Thyroid gland (tissue), 4 donors: ENCODE results near the gene RAD52. TPM values are rescaled to one million over a fixed set of nuclear protein-coding genes. Genes with fewer than 3 reads are reported as not detected.

ENCODE experiments used
- DNase-seq, 2 donors: peaks; one replicate each; pipeline ENCODE4 v3.0.0-alpha.2; 2019
- H3K27ac ChIP-seq, 3 donors: fragments of 200-600 bp; sonication (generic); 1 replicate in 2 of 3; 2 replicates in 1 of 3; pipeline ENCODE4 v1.5.1; 2016 to 2019; ENCODE audit warnings: mild to moderate bottlenecking in 1 of 3, moderate library complexity in 1 of 3
- H3K27me3 ChIP-seq: fragments of 200-600 bp; sonication (generic); one replicate; pipeline ENCODE4 v1.5.1; 2019
- H3K36me3 ChIP-seq, 2 donors: fragments of 200-600 bp; sonication (generic); one replicate each; pipeline ENCODE4 v1.5.1; 2016 to 2019
- H3K4me1 ChIP-seq, 2 donors: fragments of 200-600 bp; sonication (generic); one replicate each; pipeline ENCODE4 v1.5.1; 2017 to 2019
- H3K4me3 ChIP-seq, 3 donors: fragments of 200-600 bp; sonication (generic); replicated peaks in 1 of 3; 1 replicate in 2 of 3; 2 replicates in 1 of 3; pipeline ENCODE4 v1.5.1; 2016; ENCODE audit warnings: mild to moderate bottlenecking in 1 of 3
- H3K9me3 ChIP-seq: fragments of 200-600 bp; sonication (generic); one replicate; pipeline ENCODE4 v1.5.1; 2017
- CTCF ChIP-seq, 6 experiments: fragments of 200-600 bp in 3 of 6; fragments of 450-650 bp in 3 of 6; sonication (generic) in 3 of 6; IDR thresholded peaks; one replicate each; pipeline ENCODE4 v1.5.1; 2016 to 2019; ENCODE audit warnings: antibody characterized with exemption in 6 of 6, mild to moderate bottlenecking in 2 of 6, inconsistent platforms in 1 of 6, moderate library complexity in 1 of 6
- POLR2A ChIP-seq, 2 donors: fragments of 450-650 bp; IDR thresholded peaks; one replicate each; pipeline ENCODE4 v1.6.1; 2017; ENCODE audit warnings: antibody characterized with exemption in 2 of 2, mild to moderate bottlenecking in 2 of 2, moderate library complexity in 1 of 2
- WGBS, 2 donors: methylation state at CpG; one replicate each; pipeline ENCODE4 v1.1.5; 2017; 5-methylcytosine and 5-hydroxymethylcytosine counted together
- intact Hi-C: fragments of 100-400 bp; cut with DNase I; formaldehyde crosslinking; loops from one replicate; pipeline ENCODE4 v1.15.1; 2023
- total RNA-seq, 4 donors: library from RNA; depleted of rRNA; stranded (reverse); fragments of >200 nt; gene quantifications; one replicate each; pipeline ENCODE4 v1.2.3, GENCODE V29; 2016

The RAD52 gene
- total RNA-seq, 4 donors from 2014 or later, result 27.4 to 35.1 (median 31.0) TPM

- Histone ChIP-seq H3K9me3 (no peaks in the 10 kb centered on the region), H3K27ac (no peak overlapping the region), H3K4me1 (no peaks in the 10 kb centered on the region), H3K4me3 (no peak overlapping the region), H3K27me3 (no peaks in the 10 kb centered on the region), H3K36me3 (no peaks in the 10 kb centered on the region)
- WGBS, 2 donors, result 76 to 87% methylated on average over 7 of the region's 7 CpGs
- intact Hi-C loops, result loop anchor here (5.0 kb wide), 1 partner anchor 381 kb away; no protein-coding TSS in a partner anchor
- no peak for DNase-seq
- TF ChIP-seq POLR2A (IDR thresholded peaks at IDR 0.05), result no peak
- TF ChIP-seq CTCF (IDR thresholded peaks at IDR 0.05), result no peak
Measured at GRCh38 chr12:953776-954175, 4.3 kb upstream of the RAD52 start.

- Histone ChIP-seq H3K36me3 (no peaks in the 10 kb centered on the region), H3K27me3 (no peaks in the 10 kb centered on the region), H3K27ac (no peak overlapping the region), H3K4me3 (no peak overlapping the region), H3K4me1 (peaks cover 4 to 8% of the 10 kb centered on the region in 2 donors), H3K9me3 (no peaks in the 10 kb centered on the region)
- TF ChIP-seq POLR2A (IDR thresholded peaks at IDR 0.05) (no peak), CTCF (IDR thresholded peaks at IDR 0.05) (no peak)
- intact Hi-C loops, result loop anchor here (5.0 kb wide), 1 partner anchor 379 kb away; no protein-coding TSS in a partner anchor
- DNase-seq, result no peak
- WGBS, 2 donors, result 48 to 55% methylated on average over 1 of the region's 1 CpG
Measured at GRCh38 chr12:951176-951575, 1.7 kb upstream of the RAD52 start.

- WGBS, 2 donors, result 72 to 77% methylated on average over 9 of the region's 9 CpGs
- no peaks in the 10 kb centered on the region for H3K36me3 ChIP-seq
- TF ChIP-seq CTCF (IDR thresholded peaks at IDR 0.05) (no peak), POLR2A (IDR thresholded peaks at IDR 0.05) (no peak)
- no peaks in the 10 kb centered on the region for H3K9me3 ChIP-seq
- DNase-seq, result peak; percentile 19 to 25
- H3K27ac ChIP-seq, result peak overlapping the region in 1 of 3 donors; percentile 92
- intact Hi-C loops, result loop anchor here (5.0 kb wide), 1 partner anchor 131 kb away; no protein-coding TSS in a partner anchor
- peak overlapping the region in 1 of 3 donors; percentile 67 for H3K4me3 ChIP-seq
- H3K27me3 ChIP-seq, result no peaks in the 10 kb centered on the region
- H3K4me1 ChIP-seq, result peaks cover 4 to 21% of the 10 kb centered on the region in 2 donors
Measured at GRCh38 chr12:948238-948637, 1.3 kb downstream of the RAD52 start.

GRCh38 chr12:946631-947030, 2.9 kb downstream of the RAD52 start:
- Histone ChIP-seq H3K27me3 (no peaks in the 10 kb centered on the region), H3K4me1 (peaks cover 4 to 21% of the 10 kb centered on the region in 2 donors), H3K9me3 (no peaks in the 10 kb centered on the region), H3K27ac (no peak overlapping the region), H3K4me3 (no peak overlapping the region), H3K36me3 (no peaks in the 10 kb centered on the region)
- intact Hi-C loops, result loop anchor here (5.0 kb wide), 1 partner anchor 129 kb away; no protein-coding TSS in a partner anchor
- 81 to 87% methylated on average over 6 of the region's 6 CpGs for WGBS, 2 donors
- no peak for DNase-seq
- TF ChIP-seq CTCF (IDR thresholded peaks at IDR 0.05) (no peak), POLR2A (IDR thresholded peaks at IDR 0.05) (no peak)

GRCh38 chr12:946212-946611, 3.3 kb downstream of the RAD52 start:
- DNase-seq, result no peak
- H3K36me3 ChIP-seq, result no peaks in the 10 kb centered on the region
- no peaks in the 10 kb centered on the region for H3K27me3 ChIP-seq
- TF ChIP-seq CTCF (IDR thresholded peaks at IDR 0.05) (no peak), POLR2A (IDR thresholded peaks at IDR 0.05) (no peak)
- H3K9me3 ChIP-seq, result no peaks in the 10 kb centered on the region
- peak overlapping the region in 1 of 3 donors; percentile 17 for H3K27ac ChIP-seq
- H3K4me3 ChIP-seq, result no peak overlapping the region
- intact Hi-C loops, result loop anchor here (5.0 kb wide), 1 partner anchor 129 kb away; no protein-coding TSS in a partner anchor
- peaks cover 4 to 21% of the 10 kb centered on the region in 2 donors for H3K4me1 ChIP-seq
